Astrocyte (in vitro differentiated cells and primary cell): ENCODE results near the gene TNXB. TPM values are rescaled to one million over a fixed set of nuclear protein-coding genes. Genes with fewer than 3 reads are reported as not detected.
A peak's percentile ranks its signal among the peaks of the same experiment; 100 is the strongest.

Source experiments
- DNase-seq: peaks from one replicate; pipeline ENCODE4 v3.0.0-alpha.2; 2010; ENCODE audit warnings: low read depth
- FAIRE-seq: peaks from 2 replicates; lab custom pipeline; 2011; peaks lifted over from hg19 to GRCh38; lab: Jason Lieb, UNC
- H2AFZ ChIP-seq: 2 replicates; pipeline ENCODE4 v1.6.0; 2012; ENCODE audit warnings: low read depth, low read length, inconsistent platforms
- H3K27ac ChIP-seq: 2 replicates; pipeline ENCODE4 v1.5.1; 2011; ENCODE audit warnings: low read depth, low read length, inconsistent platforms
- H3K27me3 ChIP-seq: 2 replicates; pipeline ENCODE4 v1.6.0; 2011; ENCODE audit warnings: low read length, inconsistent platforms; ENCODE audit not compliant: insufficient read depth
- H3K36me3 ChIP-seq: 2 replicates; pipeline ENCODE4 v1.5.1; 2011; ENCODE audit warnings: low read length, inconsistent platforms; ENCODE audit not compliant: insufficient read depth
- H3K4me1 ChIP-seq: 2 replicates; pipeline ENCODE4 v1.5.1; 2011; ENCODE audit warnings: low read length, inconsistent platforms; ENCODE audit not compliant: insufficient read depth
- H3K4me2 ChIP-seq: 2 replicates; pipeline ENCODE4 v1.6.0; 2012; ENCODE audit warnings: low read length, inconsistent platforms
- H3K4me3 ChIP-seq: 2 replicates; pipeline ENCODE4 v1.5.1; 2011; ENCODE audit warnings: low read depth, mild to moderate bottlenecking, low read length, inconsistent platforms; ENCODE audit not compliant: insufficient read depth
- H3K79me2 ChIP-seq: 2 replicates; pipeline ENCODE4 v1.6.0; 2012; ENCODE audit warnings: mild to moderate bottlenecking, low read length, inconsistent platforms; ENCODE audit not compliant: insufficient read depth
- H3K9ac ChIP-seq: 2 replicates; pipeline ENCODE4 v1.6.0; 2012; ENCODE audit warnings: mild to moderate bottlenecking, low read length, inconsistent platforms
- H3K9me3 ChIP-seq: 2 replicates; pipeline ENCODE4 v1.5.1; 2012; ENCODE audit warnings: low read depth, mild to moderate bottlenecking, low read length, inconsistent platforms; ENCODE audit not compliant: insufficient read depth
- H4K20me1 ChIP-seq: 2 replicates; pipeline ENCODE4 v1.6.0; 2012; ENCODE audit warnings: low read length, inconsistent platforms; ENCODE audit not compliant: insufficient read depth
- H3K27ac Mint-ChIP-seq: one replicate; pipeline ENCODE4 v1.8.0; 2021; ENCODE audit warnings: mild to moderate bottlenecking, mixed read lengths; ENCODE audit not compliant: unreplicated experiment
- H3K27me3 Mint-ChIP-seq: one replicate; pipeline ENCODE4 v1.8.0; 2021; ENCODE audit warnings: low read depth, mixed read lengths; ENCODE audit not compliant: unreplicated experiment
- H3K36me3 Mint-ChIP-seq: one replicate; pipeline ENCODE4 v1.8.0; 2021; ENCODE audit warnings: low read depth, mixed read lengths; ENCODE audit not compliant: unreplicated experiment
- H3K4me1 Mint-ChIP-seq: one replicate; pipeline ENCODE4 v1.8.0; 2021; ENCODE audit warnings: low read depth, mixed read lengths; ENCODE audit not compliant: unreplicated experiment
- H3K4me3 Mint-ChIP-seq: one replicate; pipeline ENCODE4 v1.8.0; 2021; ENCODE audit warnings: mild to moderate bottlenecking, moderate library complexity, mixed read lengths; ENCODE audit not compliant: unreplicated experiment
- H3K9me3 Mint-ChIP-seq: one replicate; pipeline ENCODE4 v1.8.0; 2021; ENCODE audit warnings: mild to moderate bottlenecking, mixed read lengths; ENCODE audit not compliant: unreplicated experiment
- CTCF ChIP-seq: IDR thresholded peaks from 2 replicates; pipeline ENCODE4 v1.5.1; 2011; ENCODE audit warnings: low read depth, mild to moderate bottlenecking, inconsistent platforms, low read length, moderate library complexity; ENCODE audit not compliant: insufficient read depth
- EZH2 ChIP-seq: IDR thresholded peaks from 2 replicates; pipeline ENCODE4 v1.6.1; 2012; ENCODE audit warnings: mild to moderate bottlenecking, low read length, inconsistent platforms; ENCODE audit not compliant: insufficient read depth
- total RNA-seq: library from RNA; stranded (reverse); gene quantifications from 2 replicates; pipeline ENCODE4 v1.2.1, GENCODE V29; 2021

TNXB gene
- total RNA-seq, 1 donor from 2014 or later: 2.3 TPM

DNA sequence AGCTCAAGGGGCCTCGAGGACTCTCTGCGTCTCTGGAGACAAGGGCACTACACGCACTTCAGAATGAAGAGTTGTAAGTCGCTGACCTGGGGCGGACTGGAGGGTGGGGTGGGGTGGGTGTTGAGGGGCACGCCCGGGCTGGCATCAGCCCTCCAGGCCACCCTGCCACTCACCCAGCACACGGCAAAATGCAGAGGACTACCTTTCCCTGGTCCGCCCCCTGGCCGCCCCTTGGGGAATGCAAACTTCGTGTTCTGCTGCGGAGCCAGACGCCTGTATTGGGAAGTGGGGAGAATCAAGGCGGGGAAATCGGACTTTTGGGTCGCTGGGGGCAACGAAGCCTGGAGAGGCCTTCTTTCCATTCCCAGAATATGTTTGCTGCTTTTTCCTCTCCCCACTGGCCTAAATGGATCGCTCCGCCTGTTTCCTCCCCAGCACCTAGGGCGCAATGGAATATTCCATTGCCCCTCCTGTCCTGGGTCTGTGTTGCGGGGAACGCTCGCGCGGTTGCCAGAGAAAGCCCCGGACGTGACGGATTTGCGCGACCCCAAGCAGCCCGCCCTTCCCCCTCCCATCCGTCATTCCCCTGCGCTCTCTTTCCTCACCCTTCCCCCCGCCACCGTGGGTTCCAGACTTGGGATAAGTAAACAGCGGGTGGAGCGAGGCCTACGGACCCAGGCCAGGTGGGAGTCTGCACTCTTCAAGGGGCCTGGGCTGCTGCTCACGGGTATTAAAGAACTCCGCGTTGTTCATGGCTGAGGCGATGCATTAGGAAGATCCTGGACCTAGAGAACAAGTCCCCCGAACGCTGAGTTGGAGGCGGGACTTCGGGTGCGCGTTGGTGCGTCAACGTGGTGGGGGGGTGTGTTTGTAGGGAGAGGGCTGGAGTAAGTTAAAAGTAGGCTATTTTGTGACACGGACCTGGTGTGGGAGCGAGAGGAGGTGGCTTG lies 44.7 kb upstream of the TNXB start, which contains the start of gene PPT2:
PPT2 (plus strand) TSS at position 578 of the 950 bp plus-strand sequence. CDS start 454 bp downstream, outside the sequence.
- Mint-ChIP-seq H3K9me3 (peaks cover 3% of the 10 kb centered on the region), H3K27ac (peak within 1 kb of the TSS; percentile 95), H3K36me3 (peaks cover 13% of the 10 kb centered on the region), H3K4me1 (peaks cover 19% of the 10 kb centered on the region), H3K4me3 (peak within 1 kb of the TSS; percentile 98), H3K27me3 (peaks cover 19% of the 10 kb centered on the region)
- FAIRE-seq: no peak
- peaks cover 17% of the 10 kb centered on the region for H3K79me2 ChIP-seq
- no peaks in the 10 kb centered on the region for H3K9me3 ChIP-seq
- peak within 1 kb of the TSS; percentile 92 for H3K4me2 ChIP-seq
- H3K4me1 ChIP-seq: peaks cover 24% of the 10 kb centered on the region
- TF ChIP-seq CTCF (no peak), EZH2 (no peak)
- H3K9ac ChIP-seq: peak within 1 kb of the TSS; percentile 86
- peaks cover 11% of the 10 kb centered on the region for H3K36me3 ChIP-seq
- DNase-seq: peak; percentile 87
- peak within 1 kb of the TSS; percentile 88 for H3K4me3 ChIP-seq
- peak within 1 kb of the TSS; percentile 82 for H3K27ac ChIP-seq
- peaks cover 9% of the 10 kb centered on the region for H4K20me1 ChIP-seq
- H3K27me3 ChIP-seq: peaks cover 13% of the 10 kb centered on the region
- peak within 1 kb of the TSS; percentile 76 for H2AFZ ChIP-seq

GRCh38 chr6:32152769-32153563 lies 43.8 kb upstream of the TNXB start:
- H3K9me3 ChIP-seq: no peaks in the 10 kb centered on the region
- Mint-ChIP-seq H3K27me3 (peaks cover 27% of the 10 kb centered on the region), H3K4me3 (peak overlapping the region; percentile 98), H3K4me1 (peaks cover 19% of the 10 kb centered on the region), H3K36me3 (peaks cover 16% of the 10 kb centered on the region), H3K9me3 (peaks cover 8% of the 10 kb centered on the region), H3K27ac (peak overlapping the region; percentile 95)
- H3K27ac ChIP-seq: peak overlapping the region; percentile 82
- H4K20me1 ChIP-seq: peaks cover 9% of the 10 kb centered on the region
- peaks cover 24% of the 10 kb centered on the region for H3K4me1 ChIP-seq
- H3K4me3 ChIP-seq: peak overlapping the region; percentile 88
- H3K79me2 ChIP-seq: peaks cover 17% of the 10 kb centered on the region
- FAIRE-seq (no peak), DNase-seq (peak; percentile 33)
- peak overlapping the region; percentile 86 for H3K9ac ChIP-seq
- H3K27me3 ChIP-seq: peaks cover 21% of the 10 kb centered on the region
- no peak for TF ChIP-seq CTCF
- no peak for TF ChIP-seq EZH2
- peaks cover 4% of the 10 kb centered on the region for H3K36me3 ChIP-seq
- peak overlapping the region; percentile 76 for H2AFZ ChIP-seq
- peak overlapping the region; percentile 92 for H3K4me2 ChIP-seq
